Neural progenitor cell (in vitro differentiated cells): ENCODE measurements around the gene EYS. TPM values are rescaled to one million over a fixed set of nuclear protein-coding genes. Genes with fewer than 3 reads are reported as not detected.

Experiments used
- DNase-seq: peaks from one replicate; pipeline ENCODE4 v3.0.0-alpha.2; 2016; ENCODE audit warnings: low spot score
- H2AFZ ChIP-seq: fragments of 200-600 bp; sonication (generic); replicated peaks from 2 replicates; pipeline ENCODE4 v1.6.1; 2016; ENCODE audit warnings: antibody characterized with exemption
- H3F3A ChIP-seq: fragments of 200-600 bp; sonication (generic); 2 replicates; pipeline ENCODE4 v1.6.1; 2016; ENCODE audit warnings: antibody characterized with exemption, low read depth
- H3K27ac ChIP-seq: fragments of 200-600 bp; sonication (generic); 2 replicates; pipeline ENCODE4 v1.5.1; 2016; ENCODE audit warnings: mild to moderate bottlenecking
- H3K27me3 ChIP-seq: fragments of 200-600 bp; sonication (generic); 2 replicates; pipeline ENCODE4 v1.6.1; 2016; ENCODE audit warnings: mild to moderate bottlenecking, moderate library complexity
- H3K36me3 ChIP-seq: fragments of 200-600 bp; sonication (generic); 2 replicates; pipeline ENCODE4 v1.5.1; 2016
- H3K4me1 ChIP-seq: fragments of 200-600 bp; sonication (generic); 2 replicates; pipeline ENCODE4 v1.6.1; 2016; ENCODE audit warnings: mixed run types
- H3K4me2 ChIP-seq: fragments of 200-600 bp; sonication (generic); 2 replicates; pipeline ENCODE4 v1.6.1; 2016
- H3K4me3 ChIP-seq: fragments of 200-600 bp; sonication (generic); 2 replicates; pipeline ENCODE4 v1.5.1; 2016
- H3K79me2 ChIP-seq: fragments of 200-600 bp; sonication (generic); 2 replicates; pipeline ENCODE4 v1.6.1; 2016; ENCODE audit warnings: low read depth
- H3K9ac ChIP-seq: fragments of 200-600 bp; sonication (generic); 2 replicates; pipeline ENCODE4 v1.6.1; 2016
- H3K9me3 ChIP-seq: fragments of 200-600 bp; sonication (generic); 2 replicates; pipeline ENCODE4 v1.5.1; 2016; ENCODE audit warnings: low read depth
- H4K20me1 ChIP-seq: fragments of 200-600 bp; sonication (generic); 2 replicates; pipeline ENCODE4 v1.6.1; 2016; ENCODE audit warnings: low read depth
- H3K27ac Mint-ChIP-seq: 3 replicates; pipeline ENCODE4 v1.8.0; 2021; ENCODE audit warnings: mixed read lengths
- H3K27me3 Mint-ChIP-seq: 2 replicates; pipeline ENCODE4 v1.8.0; 2022; ENCODE audit warnings: low read depth, mild to moderate bottlenecking, inconsistent platforms, moderate library complexity, mixed read lengths; ENCODE audit not compliant: insufficient read depth
- H3K36me3 Mint-ChIP-seq: 3 replicates; pipeline ENCODE4 v1.8.0; 2021; ENCODE audit warnings: mixed read lengths
- H3K4me1 Mint-ChIP-seq: 3 replicates; pipeline ENCODE4 v1.8.0; 2021; ENCODE audit warnings: mixed read lengths
- H3K4me3 Mint-ChIP-seq: 3 replicates; pipeline ENCODE4 v1.8.0; 2021; ENCODE audit warnings: mild to moderate bottlenecking, moderate library complexity, mixed read lengths
- H3K9me3 Mint-ChIP-seq: 3 replicates; pipeline ENCODE4 v1.8.0; 2020; ENCODE audit warnings: mixed read lengths
- EZH2 ChIP-seq: fragments of 200-600 bp; sonication (generic); IDR thresholded peaks from 2 replicates; pipeline ENCODE4 v1.6.1; 2017; ENCODE audit warnings: antibody characterized with exemption, mild to moderate bottlenecking, moderate library complexity
- EZH2phosphoT487 ChIP-seq: fragments of 200-600 bp; sonication (generic); IDR thresholded peaks from 2 replicates; pipeline ENCODE4 v1.6.1; 2017; ENCODE audit warnings: antibody characterized with exemption
- total RNA-seq: library from RNA; depleted of rRNA; stranded (reverse); fragments of >200 nt; gene quantifications from 2 replicates; pipeline ENCODE4 v1.2.3, GENCODE V29; 2015; ENCODE audit warnings: low replicate concordance
- TF ChIP-seq, protein P1 (sequence below): fragments of 200-600 bp; sonication (generic); IDR thresholded peaks from 2 replicates; pipeline ENCODE4 v1.5.1; 2017; ENCODE audit warnings: antibody characterized with exemption, mild to moderate bottlenecking

The EYS gene
- total RNA-seq, 1 donor from 2014 or later, result not detected

DNA sequence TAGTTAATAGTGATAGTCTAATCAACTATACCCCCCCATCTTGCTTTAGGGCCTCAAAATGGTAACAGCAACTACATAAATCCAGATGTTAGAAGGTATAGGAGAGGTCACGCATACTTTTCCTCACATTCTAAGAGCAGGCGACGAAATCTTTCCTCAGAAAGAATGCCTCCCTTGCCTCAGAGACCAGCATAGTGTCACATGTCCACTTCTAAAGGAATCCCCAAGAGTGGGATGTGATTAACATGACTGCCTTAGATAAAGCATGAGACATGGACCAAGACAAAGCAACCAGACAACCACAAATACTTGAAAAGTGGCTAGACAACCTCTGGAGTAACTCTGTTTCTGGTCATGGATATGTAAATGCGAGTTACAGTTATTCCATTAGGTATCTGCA lies 710.7 kb downstream of the EYS start:
- H3K36me3 Mint-ChIP-seq, result no peaks in the 10 kb centered on the region
- no peaks in the 10 kb centered on the region for H3K79me2 ChIP-seq
- no peaks in the 10 kb centered on the region for H3K4me1 Mint-ChIP-seq
- H4K20me1 ChIP-seq, result no peaks in the 10 kb centered on the region
- TF ChIP-seq EZH2 (no peak), EZH2phosphoT487 (no peak)
- TF ChIP-seq, protein P1, sequence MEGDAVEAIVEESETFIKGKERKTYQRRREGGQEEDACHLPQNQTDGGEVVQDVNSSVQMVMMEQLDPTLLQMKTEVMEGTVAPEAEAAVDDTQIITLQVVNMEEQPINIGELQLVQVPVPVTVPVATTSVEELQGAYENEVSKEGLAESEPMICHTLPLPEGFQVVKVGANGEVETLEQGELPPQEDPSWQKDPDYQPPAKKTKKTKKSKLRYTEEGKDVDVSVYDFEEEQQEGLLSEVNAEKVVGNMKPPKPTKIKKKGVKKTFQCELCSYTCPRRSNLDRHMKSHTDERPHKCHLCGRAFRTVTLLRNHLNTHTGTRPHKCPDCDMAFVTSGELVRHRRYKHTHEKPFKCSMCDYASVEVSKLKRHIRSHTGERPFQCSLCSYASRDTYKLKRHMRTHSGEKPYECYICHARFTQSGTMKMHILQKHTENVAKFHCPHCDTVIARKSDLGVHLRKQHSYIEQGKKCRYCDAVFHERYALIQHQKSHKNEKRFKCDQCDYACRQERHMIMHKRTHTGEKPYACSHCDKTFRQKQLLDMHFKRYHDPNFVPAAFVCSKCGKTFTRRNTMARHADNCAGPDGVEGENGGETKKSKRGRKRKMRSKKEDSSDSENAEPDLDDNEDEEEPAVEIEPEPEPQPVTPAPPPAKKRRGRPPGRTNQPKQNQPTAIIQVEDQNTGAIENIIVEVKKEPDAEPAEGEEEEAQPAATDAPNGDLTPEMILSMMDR, result no peak
- no peak for DNase-seq
- no peaks in the 10 kb centered on the region for H3K9me3 ChIP-seq
- H3K4me2 ChIP-seq, result no peak overlapping the region
- H3K27ac ChIP-seq, result no peak overlapping the region
- H3K9ac ChIP-seq, result no peak overlapping the region
- H3K9me3 Mint-ChIP-seq, result no peaks in the 10 kb centered on the region
- no peaks in the 10 kb centered on the region for H3K4me1 ChIP-seq
- H3K27me3 ChIP-seq, result no peaks in the 10 kb centered on the region
- H3K27me3 Mint-ChIP-seq, result peaks cover 2% of the 10 kb centered on the region
- no peaks in the 10 kb centered on the region for H3F3A ChIP-seq
- H3K4me3 Mint-ChIP-seq, result no peak overlapping the region
- H3K36me3 ChIP-seq, result no peaks in the 10 kb centered on the region
- H3K27ac Mint-ChIP-seq, result no peak overlapping the region
- no peak overlapping the region for H3K4me3 ChIP-seq
- no peak overlapping the region for H2AFZ ChIP-seq

DNA sequence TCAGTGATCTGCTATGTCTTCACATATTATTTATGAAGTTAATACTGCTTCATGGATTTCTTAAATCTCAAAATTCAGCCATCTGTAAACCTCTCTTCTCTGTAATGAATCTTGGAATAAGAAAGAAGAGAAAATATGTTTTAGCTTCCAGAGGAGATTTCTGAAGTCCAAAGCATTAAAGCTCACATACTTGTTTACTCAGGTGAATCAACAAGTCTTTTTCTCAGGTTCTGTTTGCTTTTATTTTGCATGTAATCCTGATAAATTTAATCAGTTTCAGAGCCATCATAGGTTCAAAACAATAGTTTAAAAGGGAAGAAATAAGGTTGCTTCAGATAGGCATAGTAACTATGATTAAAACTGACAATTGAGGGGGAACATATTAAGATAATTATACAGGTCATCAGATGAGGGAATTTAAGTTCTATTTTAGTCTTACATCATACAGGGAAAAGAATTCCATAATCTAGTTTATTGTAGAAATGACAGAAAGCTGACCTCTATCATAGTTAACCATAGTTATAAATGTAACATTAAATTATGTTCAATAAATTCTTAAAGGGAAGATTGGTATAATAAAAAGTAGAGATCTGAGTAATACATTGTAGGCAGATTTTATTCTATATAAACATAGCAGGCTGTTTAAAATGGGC lies 716.2 kb downstream of the EYS start:
- H2AFZ ChIP-seq, result no peak overlapping the region
- no peaks in the 10 kb centered on the region for H3K4me1 ChIP-seq
- no peaks in the 10 kb centered on the region for H4K20me1 ChIP-seq
- no peaks in the 10 kb centered on the region for H3K36me3 Mint-ChIP-seq
- no peaks in the 10 kb centered on the region for H3F3A ChIP-seq
- H3K9ac ChIP-seq, result no peak overlapping the region
- H3K4me3 ChIP-seq, result no peak overlapping the region
- no peaks in the 10 kb centered on the region for H3K4me1 Mint-ChIP-seq
- DNase-seq, result no peak
- H3K9me3 ChIP-seq, result no peaks in the 10 kb centered on the region
- H3K4me2 ChIP-seq, result no peak overlapping the region
- no peak overlapping the region for H3K4me3 Mint-ChIP-seq
- TF ChIP-seq EZH2 (no peak), EZH2phosphoT487 (no peak)
- TF ChIP-seq, protein P1, result no peak
- no peak overlapping the region for H3K27ac Mint-ChIP-seq
- no peaks in the 10 kb centered on the region for H3K9me3 Mint-ChIP-seq
- no peaks in the 10 kb centered on the region for H3K36me3 ChIP-seq
- H3K27me3 ChIP-seq, result no peaks in the 10 kb centered on the region
- H3K27ac ChIP-seq, result no peak overlapping the region
- H3K79me2 ChIP-seq, result no peaks in the 10 kb centered on the region
- peaks cover 2% of the 10 kb centered on the region for H3K27me3 Mint-ChIP-seq

DNA sequence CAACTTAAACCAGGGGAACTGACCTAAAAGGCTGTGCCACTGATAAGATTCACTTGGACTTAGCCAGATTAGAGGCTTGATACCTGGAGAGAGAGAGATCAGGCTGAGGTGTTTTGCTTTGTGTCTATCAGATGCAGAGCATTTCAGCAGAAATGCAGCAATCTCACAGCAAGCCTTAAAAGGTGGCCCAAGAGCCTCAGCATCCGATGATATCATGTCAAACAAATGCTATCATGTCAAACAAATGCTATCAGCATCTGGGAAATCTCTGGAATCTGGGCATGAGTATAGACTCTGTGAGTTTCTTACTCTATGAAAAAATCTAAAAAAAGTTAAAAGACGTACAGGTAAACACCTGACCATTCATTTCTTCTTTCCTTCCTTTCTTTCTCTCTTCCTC lies 718.9 kb downstream of the EYS start:
- no peak overlapping the region for H3K4me2 ChIP-seq
- peaks cover 2% of the 10 kb centered on the region for H3K27me3 Mint-ChIP-seq
- H3F3A ChIP-seq, result no peaks in the 10 kb centered on the region
- no peak overlapping the region for H3K4me3 Mint-ChIP-seq
- no peak for DNase-seq
- no peak overlapping the region for H3K27ac Mint-ChIP-seq
- H3K27ac ChIP-seq, result no peak overlapping the region
- no peaks in the 10 kb centered on the region for H3K9me3 Mint-ChIP-seq
- no peaks in the 10 kb centered on the region for H4K20me1 ChIP-seq
- no peak overlapping the region for H2AFZ ChIP-seq
- no peaks in the 10 kb centered on the region for H3K79me2 ChIP-seq
- H3K36me3 ChIP-seq, result no peaks in the 10 kb centered on the region
- H3K9me3 ChIP-seq, result no peaks in the 10 kb centered on the region
- no peaks in the 10 kb centered on the region for H3K36me3 Mint-ChIP-seq
- no peaks in the 10 kb centered on the region for H3K27me3 ChIP-seq
- peaks cover 3% of the 10 kb centered on the region for H3K4me1 ChIP-seq
- H3K9ac ChIP-seq, result no peak overlapping the region
- no peak overlapping the region for H3K4me3 ChIP-seq
- H3K4me1 Mint-ChIP-seq, result no peaks in the 10 kb centered on the region
- TF ChIP-seq, protein P1, result no peak
- TF ChIP-seq EZH2phosphoT487, result no peak
- no peak for TF ChIP-seq EZH2
